ENCODE data around the gene MDM2.

GRCh38 chr12:68891141-68891540 is 83.2 kb downstream of the MDM2 start:
- no peak for TF ChIP-seq RFX5 (IDR thresholded peaks at IDR 0.05; ENCODE audit: low read length)
- TF ChIP-seq CTCF (IDR thresholded peaks at IDR 0.05) = no peak

Data from SK-N-SH (cell line).